Vagina (tissue), 2 donors: ENCODE measurements around the gene ST8SIA3.

ENCODE experiments used
- CTCF ChIP-seq, 3 experiments: fragments of 450-650 bp in 2 of 3; fragments of 200-600 bp in 1 of 3; sonication (generic) in 1 of 3; IDR thresholded peaks; one replicate each; pipeline ENCODE4 v1.5.1; 2017 to 2019; ENCODE audit warnings: antibody characterized with exemption in 3 of 3, mild to moderate bottlenecking in 2 of 3, moderate library complexity in 2 of 3
- POLR2AphosphoS5 ChIP-seq, 2 donors: sonication (generic); formaldehyde crosslinking; IDR thresholded peaks; one replicate each; pipeline ENCODE4 v1.9.0; 2017; ENCODE audit warnings: antibody characterized with exemption in 2 of 2, mild to moderate bottlenecking in 2 of 2, low read depth in 1 of 2; ENCODE audit not compliant: insufficient read depth in 1 of 2

DNA sequence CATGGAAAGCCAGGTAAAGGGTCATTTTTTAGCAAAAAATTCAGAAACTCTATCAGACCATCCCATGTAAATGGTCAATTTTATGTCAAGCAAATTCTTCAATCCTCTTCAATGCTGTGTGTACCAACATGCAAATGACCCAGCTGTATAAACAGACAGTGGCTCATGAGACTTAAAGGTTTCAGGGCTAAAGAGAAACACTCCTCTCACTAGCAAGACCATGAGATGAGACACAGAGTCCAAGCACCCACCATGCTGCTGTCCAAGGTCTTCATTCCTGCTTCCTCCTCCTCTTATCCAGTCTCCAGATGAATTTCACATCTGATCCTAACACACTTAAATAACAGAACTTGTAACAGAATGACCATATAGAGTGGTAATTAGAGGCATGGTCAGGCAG is 52.0 kb downstream of the ST8SIA3 start:
- TF ChIP-seq CTCF (IDR thresholded peaks at IDR 0.05) (no peak), POLR2AphosphoS5 (IDR thresholded peaks at IDR 0.05; ENCODE audit: insufficient read depth in 1 of 2, low read depth in 1 of 2) (no peak)
